Esophagus squamous epithelium (tissue), 5 donors: Measurements from ENCODE around the gene VWDE. TPM values are rescaled to one million over a fixed set of nuclear protein-coding genes. Genes with fewer than 3 reads are reported as not detected.

Experiments
- DNase-seq: peaks from one replicate; lab custom pipeline; 2025; lab: John Stamatoyannopoulos, UW
- H3K27ac ChIP-seq, 4 donors: fragments of 200-600 bp; sonication (generic); one replicate each; pipeline ENCODE4 v1.5.1; 2016 to 2019; ENCODE audit warnings: mild to moderate bottlenecking in 1 of 4
- H3K27me3 ChIP-seq, 4 donors: fragments of 200-600 bp; sonication (generic); 1 replicate in 3 of 4; 2 replicates in 1 of 4; pipeline versions ENCODE4 v1.5.1 to v1.6.0; 2017 to 2021; ENCODE audit warnings: antibody characterized with exemption in 1 of 4
- H3K36me3 ChIP-seq, 3 donors: fragments of 200-600 bp; sonication (generic); one replicate each; pipeline ENCODE4 v1.5.1; 2016 to 2019
- H3K4me1 ChIP-seq, 3 donors: fragments of 200-600 bp; sonication (generic); one replicate each; pipeline ENCODE4 v1.5.1; 2017 to 2019
- H3K4me3 ChIP-seq, 4 donors: fragments of 200-600 bp; sonication (generic); 1 replicate in 3 of 4; 2 replicates in 1 of 4; pipeline ENCODE4 v1.5.1; 2016 to 2019; ENCODE audit warnings: mild to moderate bottlenecking in 2 of 4, moderate library complexity in 1 of 4
- H3K9me3 ChIP-seq, 3 donors: fragments of 200-600 bp; sonication (generic); one replicate each; pipeline ENCODE4 v1.5.1; 2016 to 2019
- CTCF ChIP-seq, 6 experiments: fragments of 450-650 bp in 4 of 6; fragments of 200-600 bp in 2 of 6; sonication (generic) in 2 of 6; IDR thresholded peaks; one replicate each; pipeline ENCODE4 v1.5.1; 2016 to 2019; ENCODE audit warnings: antibody characterized with exemption in 6 of 6, mild to moderate bottlenecking in 4 of 6, moderate library complexity in 4 of 6
- POLR2A ChIP-seq, 4 donors: fragments of 450-650 bp; IDR thresholded peaks; one replicate each; pipeline ENCODE4 v1.6.1; 2017; ENCODE audit warnings: antibody characterized with exemption in 4 of 4, mild to moderate bottlenecking in 4 of 4, moderate library complexity in 3 of 4
- WGBS, 2 donors: methylation state at CpG; one replicate each; pipeline ENCODE4 v1.1.5; 2018; 5-methylcytosine and 5-hydroxymethylcytosine counted together
- intact Hi-C: fragments of 100-400 bp; cut with DNase I; formaldehyde crosslinking; loops from one replicate; pipeline ENCODE4 v1.15.0; 2022
- total RNA-seq, 4 donors: library from RNA; depleted of rRNA; stranded (reverse); fragments of >200 nt; gene quantifications; one replicate each; pipeline ENCODE4 v1.1.0, GENCODE V29; 2016
- donor health status: DM: yes; HTN: yes; CAD: no.

The VWDE gene
- total RNA-seq, 4 donors from 2014 or later, result 0.62 to 2.9 (median 1.2) TPM

GRCh38 chr7:12328888-12329770 lies 74.5 kb downstream of the VWDE start:
- Histone ChIP-seq H3K9me3 (no peaks in the 10 kb centered on the region), H3K36me3 (no peaks in the 10 kb centered on the region), H3K27ac (no peak overlapping the region), H3K27me3 (no peaks in the 10 kb centered on the region), H3K4me1 (no peaks in the 10 kb centered on the region), H3K4me3 (no peak overlapping the region)
- TF ChIP-seq POLR2A (IDR thresholded peaks at IDR 0.05) (no peak), CTCF (IDR thresholded peaks at IDR 0.05) (no peak)
- WGBS, 2 donors, result 54 to 66% methylated on average over 6 of the region's 6 CpGs
- intact Hi-C loops, result no loop called here
- no peak for DNase-seq

- intact Hi-C loops, result no loop called here
- no peaks in the 10 kb centered on the region for H3K4me1 ChIP-seq
- DNase-seq, result no peak
- TF ChIP-seq POLR2A (IDR thresholded peaks at IDR 0.05) (no peak), CTCF (IDR thresholded peaks at IDR 0.05) (no peak)
- no peaks in the 10 kb centered on the region for H3K9me3 ChIP-seq
- 86 to 93% methylated on average over 3 of the region's 3 CpGs for WGBS, 2 donors
- no peaks in the 10 kb centered on the region for H3K27me3 ChIP-seq
- no peaks in the 10 kb centered on the region for H3K36me3 ChIP-seq
- no peak overlapping the region for H3K27ac ChIP-seq
- H3K4me3 ChIP-seq, result no peak overlapping the region
Observed at GRCh38 chr7:12327922-12328321, 75.7 kb downstream of the VWDE start.

GRCh38 chr7:12325646-12326045 lies 78.0 kb downstream of the VWDE start:
- intact Hi-C loops, result no loop called here
- no peak overlapping the region for H3K4me3 ChIP-seq
- H3K9me3 ChIP-seq, result no peaks in the 10 kb centered on the region
- H3K36me3 ChIP-seq, result no peaks in the 10 kb centered on the region
- TF ChIP-seq POLR2A (IDR thresholded peaks at IDR 0.05) (no peak), CTCF (IDR thresholded peaks at IDR 0.05) (no peak)
- H3K27ac ChIP-seq, result no peak overlapping the region
- no peaks in the 10 kb centered on the region for H3K27me3 ChIP-seq
- no peaks in the 10 kb centered on the region for H3K4me1 ChIP-seq
- no peak for DNase-seq

- 67 to 75% methylated on average over 10 of the region's 10 CpGs for WGBS, 2 donors
- H3K27me3 ChIP-seq, result no peaks in the 10 kb centered on the region
- no peaks in the 10 kb centered on the region for H3K4me1 ChIP-seq
- no peak overlapping the region for H3K4me3 ChIP-seq
- intact Hi-C loops, result no loop called here
- DNase-seq, result no peak
- H3K27ac ChIP-seq, result no peak overlapping the region
- H3K9me3 ChIP-seq, result no peaks in the 10 kb centered on the region
- no peaks in the 10 kb centered on the region for H3K36me3 ChIP-seq
- TF ChIP-seq CTCF (IDR thresholded peaks at IDR 0.05) (no peak), POLR2A (IDR thresholded peaks at IDR 0.05) (no peak)
Observed at GRCh38 chr7:12323415-12323814, 80.2 kb downstream of the VWDE start.

GRCh38 chr7:12322903-12323300 lies 80.8 kb downstream of the VWDE start:
- no peak overlapping the region for H3K27ac ChIP-seq
- WGBS, 2 donors, result 49 to 51% methylated on average over 3 of the region's 3 CpGs
- intact Hi-C loops, result no loop called here
- H3K27me3 ChIP-seq, result no peaks in the 10 kb centered on the region
- H3K4me3 ChIP-seq, result no peak overlapping the region
- TF ChIP-seq POLR2A (IDR thresholded peaks at IDR 0.05) (no peak), CTCF (IDR thresholded peaks at IDR 0.05) (no peak)
- H3K9me3 ChIP-seq, result no peaks in the 10 kb centered on the region
- no peaks in the 10 kb centered on the region for H3K4me1 ChIP-seq
- DNase-seq, result no peak
- H3K36me3 ChIP-seq, result no peaks in the 10 kb centered on the region
